ENCODE results near the gene RBM33.

DNA sequence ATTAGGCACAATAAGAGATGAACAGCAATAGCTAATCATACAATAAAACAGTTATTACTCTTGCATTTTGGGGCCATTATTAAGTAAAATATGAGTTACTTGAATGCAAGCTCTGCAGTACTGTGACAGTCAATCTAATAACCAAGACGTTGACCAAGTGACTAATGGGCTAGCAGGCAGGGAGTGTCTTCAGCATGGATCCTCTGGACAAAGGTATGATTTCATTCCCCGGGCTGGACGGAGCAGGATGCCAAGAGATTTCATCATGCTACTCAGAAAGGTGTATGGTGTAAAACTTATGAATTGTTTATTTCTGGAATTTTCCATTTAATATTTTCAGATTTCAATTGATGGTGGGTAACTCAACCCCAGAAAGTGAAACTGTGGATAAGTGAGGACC is 86.9 kb downstream of the RBM33 start:
- TF ChIP-seq BCL11A (IDR thresholded peaks at IDR 0.05; ENCODE audit: low read depth in 2 of 2, low read length in 2 of 2) (no peak), POLR2AphosphoS5 (IDR thresholded peaks at IDR 0.05; ENCODE audit: low read depth, low read length) (no peak), TEAD4 (IDR thresholded peaks at IDR 0.05; ENCODE audit: low read depth, low read length) (no peak), RNF2 (IDR thresholded peaks at IDR 0.05; ENCODE audit: borderline replicate concordance, low read depth, low read length, missing control alignments, poor library complexity, severe bottlenecking) (no peak), POLR2A (IDR thresholded peaks at IDR 0.05; ENCODE audit: control extremely low read depth in 1 of 2, low read depth in 2 of 2, low read length in 2 of 2) (no peak), EP300 (IDR thresholded peaks at IDR 0.05; ENCODE audit: borderline replicate concordance in 1 of 2, low read depth in 2 of 2, low read length in 2 of 2) (no peak), GABPA (IDR thresholded peaks at IDR 0.05; ENCODE audit: borderline replicate concordance, insufficient read depth, low read length) (no peak), YY1 (IDR thresholded peaks at IDR 0.05; ENCODE audit: low read depth, low read length) (no peak), SIN3A (conservative IDR thresholded peaks at IDR 0.05 in 1 of 2, IDR thresholded peaks at IDR 0.05 in 1 of 2; ENCODE audit: low read depth in 1 of 2, low read length in 2 of 2) (no peak), SIX5 (IDR thresholded peaks at IDR 0.05; ENCODE audit: low read depth, low read length) (no peak)
- TF ChIP-seq, protein P1, sequence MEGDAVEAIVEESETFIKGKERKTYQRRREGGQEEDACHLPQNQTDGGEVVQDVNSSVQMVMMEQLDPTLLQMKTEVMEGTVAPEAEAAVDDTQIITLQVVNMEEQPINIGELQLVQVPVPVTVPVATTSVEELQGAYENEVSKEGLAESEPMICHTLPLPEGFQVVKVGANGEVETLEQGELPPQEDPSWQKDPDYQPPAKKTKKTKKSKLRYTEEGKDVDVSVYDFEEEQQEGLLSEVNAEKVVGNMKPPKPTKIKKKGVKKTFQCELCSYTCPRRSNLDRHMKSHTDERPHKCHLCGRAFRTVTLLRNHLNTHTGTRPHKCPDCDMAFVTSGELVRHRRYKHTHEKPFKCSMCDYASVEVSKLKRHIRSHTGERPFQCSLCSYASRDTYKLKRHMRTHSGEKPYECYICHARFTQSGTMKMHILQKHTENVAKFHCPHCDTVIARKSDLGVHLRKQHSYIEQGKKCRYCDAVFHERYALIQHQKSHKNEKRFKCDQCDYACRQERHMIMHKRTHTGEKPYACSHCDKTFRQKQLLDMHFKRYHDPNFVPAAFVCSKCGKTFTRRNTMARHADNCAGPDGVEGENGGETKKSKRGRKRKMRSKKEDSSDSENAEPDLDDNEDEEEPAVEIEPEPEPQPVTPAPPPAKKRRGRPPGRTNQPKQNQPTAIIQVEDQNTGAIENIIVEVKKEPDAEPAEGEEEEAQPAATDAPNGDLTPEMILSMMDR (IDR thresholded peaks at IDR 0.05; ENCODE audit: control extremely low read depth in 1 of 3, insufficient read depth in 1 of 3, low read depth in 1 of 3, low read length in 3 of 3): no peak
- TF ChIP-seq, protein P2, sequence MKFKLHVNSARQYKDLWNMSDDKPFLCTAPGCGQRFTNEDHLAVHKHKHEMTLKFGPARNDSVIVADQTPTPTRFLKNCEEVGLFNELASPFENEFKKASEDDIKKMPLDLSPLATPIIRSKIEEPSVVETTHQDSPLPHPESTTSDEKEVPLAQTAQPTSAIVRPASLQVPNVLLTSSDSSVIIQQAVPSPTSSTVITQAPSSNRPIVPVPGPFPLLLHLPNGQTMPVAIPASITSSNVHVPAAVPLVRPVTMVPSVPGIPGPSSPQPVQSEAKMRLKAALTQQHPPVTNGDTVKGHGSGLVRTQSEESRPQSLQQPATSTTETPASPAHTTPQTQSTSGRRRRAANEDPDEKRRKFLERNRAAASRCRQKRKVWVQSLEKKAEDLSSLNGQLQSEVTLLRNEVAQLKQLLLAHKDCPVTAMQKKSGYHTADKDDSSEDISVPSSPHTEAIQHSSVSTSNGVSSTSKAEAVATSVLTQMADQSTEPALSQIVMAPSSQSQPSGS (IDR thresholded peaks at IDR 0.05; ENCODE audit: low read length): no peak
- TF ChIP-seq, protein P3, sequence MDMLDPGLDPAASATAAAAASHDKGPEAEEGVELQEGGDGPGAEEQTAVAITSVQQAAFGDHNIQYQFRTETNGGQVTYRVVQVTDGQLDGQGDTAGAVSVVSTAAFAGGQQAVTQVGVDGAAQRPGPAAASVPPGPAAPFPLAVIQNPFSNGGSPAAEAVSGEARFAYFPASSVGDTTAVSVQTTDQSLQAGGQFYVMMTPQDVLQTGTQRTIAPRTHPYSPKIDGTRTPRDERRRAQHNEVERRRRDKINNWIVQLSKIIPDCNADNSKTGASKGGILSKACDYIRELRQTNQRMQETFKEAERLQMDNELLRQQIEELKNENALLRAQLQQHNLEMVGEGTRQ (IDR thresholded peaks at IDR 0.05; ENCODE audit: low read length): no peak
